SHP77 (cell line): ENCODE measurements around the gene SLC29A4.
"Not testable (repeated sequence)": the region's sequence is repeated elsewhere in the genome, so short reads cannot be mapped to it uniquely, and the experiment has no call there.

Source experiments
- DNase-seq, 2 experiments: peaks; one replicate each; lab custom pipeline; 2025; lab: John Stamatoyannopoulos, UW

Gene SLC29A4

DNA sequence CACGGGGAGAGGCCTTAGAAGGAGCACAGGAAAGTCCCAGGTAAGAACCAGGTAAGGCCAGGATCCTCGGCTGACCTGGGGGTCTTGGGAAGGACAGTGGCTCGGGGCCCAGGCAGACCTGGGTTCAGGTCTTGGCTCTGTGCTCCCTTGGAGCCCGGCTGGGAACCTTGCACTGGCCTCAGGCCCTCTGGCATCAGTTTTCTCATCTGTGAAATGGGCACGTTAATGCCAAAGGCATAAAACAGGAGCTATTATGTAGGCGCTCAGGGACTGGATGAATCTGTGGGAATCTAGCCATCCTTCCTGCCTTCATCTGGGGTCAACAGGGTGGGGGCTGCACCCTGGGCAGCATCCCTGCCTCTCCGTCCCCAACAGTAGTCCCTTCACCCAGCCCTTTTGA, 8.3 kb upstream of the SLC29A4 start:
- DNase-seq: no peak

DNA sequence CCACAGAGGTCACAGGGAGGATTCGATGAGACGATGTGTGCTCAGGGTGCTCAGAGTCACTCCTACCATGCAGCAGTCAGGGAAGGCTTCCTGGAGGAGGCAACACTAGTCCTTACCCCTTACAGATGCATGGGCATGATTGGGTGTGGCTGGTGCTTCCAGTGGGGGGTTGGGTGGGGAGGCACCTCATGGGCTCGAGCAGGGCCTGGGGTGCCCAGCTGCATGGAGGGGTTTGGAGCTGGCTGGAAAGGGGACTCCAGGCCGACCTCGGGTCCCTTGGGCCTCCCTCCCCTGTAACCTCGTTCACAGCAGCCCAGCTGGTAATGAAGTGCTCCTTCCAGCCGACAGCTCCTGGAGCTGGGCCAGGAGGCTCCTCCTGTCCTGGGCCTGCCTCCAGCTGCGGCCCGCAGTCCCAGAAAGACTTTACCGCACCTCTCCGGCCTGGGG, 7.7 kb upstream of the SLC29A4 start:
- DNase-seq: peak; percentile 31 to 45

DNA sequence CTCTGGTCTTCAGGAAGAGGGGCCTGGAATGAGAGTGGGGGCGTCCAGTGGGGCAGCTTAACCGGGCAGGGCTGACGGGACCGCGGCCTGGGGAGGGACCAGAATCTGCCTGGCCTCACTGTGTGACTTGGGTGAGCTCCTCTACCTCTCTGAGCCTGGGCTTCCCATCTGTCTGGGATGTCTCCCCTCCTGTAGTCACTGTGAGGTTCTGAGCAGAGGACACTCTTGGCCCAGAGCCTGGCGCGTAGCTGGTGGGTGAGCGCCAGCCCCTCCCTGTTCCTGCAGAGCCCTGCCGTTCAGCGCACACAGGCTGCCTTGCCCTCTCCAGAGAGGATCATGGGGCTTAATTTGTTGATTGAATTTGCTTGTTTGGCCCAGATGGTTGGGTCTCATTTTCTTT, 7.2 kb upstream of the SLC29A4 start:
- peak; percentile 26 to 51 for DNase-seq

DNA sequence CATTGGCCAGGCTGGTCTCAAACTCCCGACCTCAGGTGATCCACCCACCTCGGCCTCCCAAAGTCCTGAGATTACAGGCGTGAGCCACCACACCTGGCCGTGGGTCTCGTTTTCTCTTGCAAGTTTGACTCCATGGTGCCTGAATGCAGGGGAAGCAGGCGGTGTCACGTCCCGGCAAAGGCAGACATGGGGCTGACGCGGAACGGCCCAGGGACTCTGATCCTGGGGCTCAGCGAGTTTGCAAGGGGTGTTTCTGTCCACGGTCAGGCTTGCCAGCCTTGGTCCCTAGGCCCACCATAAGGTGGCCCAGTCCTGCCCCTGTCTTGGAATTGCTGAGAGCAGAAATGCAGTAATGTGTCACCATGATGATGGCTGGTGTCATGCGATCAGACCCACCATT, 6.6 kb upstream of the SLC29A4 start:
- DNase-seq: not testable (repeated sequence)

DNA sequence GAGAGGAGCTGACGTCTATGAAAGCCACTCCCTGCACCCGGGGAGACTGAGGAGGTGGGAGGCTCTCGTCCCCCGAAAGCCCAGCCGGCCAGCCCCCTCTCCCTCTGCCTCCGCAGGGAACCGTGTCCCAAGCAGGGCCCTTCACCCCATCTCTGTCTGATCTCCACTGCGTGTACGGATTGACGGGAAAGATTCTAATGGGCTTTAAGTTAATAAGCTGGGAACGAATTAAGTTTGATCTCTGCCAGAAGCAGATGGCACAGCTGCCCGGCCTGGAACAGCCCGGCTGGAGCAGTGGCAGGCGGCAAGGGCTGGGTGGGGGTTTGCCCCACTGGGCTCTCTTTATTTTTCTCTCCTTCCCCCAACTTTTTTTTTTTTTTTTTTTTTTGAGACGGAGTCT, 6.1 kb upstream of the SLC29A4 start:
- no peak for DNase-seq

DNA sequence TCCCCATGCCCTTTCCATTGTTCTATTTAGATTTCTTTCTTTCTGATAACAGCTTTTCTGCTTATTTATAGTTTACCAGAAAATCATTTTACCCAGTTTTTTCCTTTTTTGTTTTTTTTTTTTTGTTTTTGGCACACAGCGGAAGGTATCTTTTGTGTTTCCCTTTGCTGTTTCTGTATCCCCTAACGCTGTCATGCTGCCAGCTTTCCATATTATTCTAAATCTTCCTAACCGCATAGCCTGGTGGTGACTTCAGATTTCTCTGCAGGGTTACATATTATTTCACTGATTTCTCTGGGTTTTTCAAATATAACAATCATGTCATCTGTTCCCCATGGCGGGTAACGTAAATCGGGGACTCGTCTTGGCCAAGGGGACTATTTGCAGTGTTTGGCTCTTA, 4.0 kb upstream of the SLC29A4 start:
- DNase-seq: no peak

DNA sequence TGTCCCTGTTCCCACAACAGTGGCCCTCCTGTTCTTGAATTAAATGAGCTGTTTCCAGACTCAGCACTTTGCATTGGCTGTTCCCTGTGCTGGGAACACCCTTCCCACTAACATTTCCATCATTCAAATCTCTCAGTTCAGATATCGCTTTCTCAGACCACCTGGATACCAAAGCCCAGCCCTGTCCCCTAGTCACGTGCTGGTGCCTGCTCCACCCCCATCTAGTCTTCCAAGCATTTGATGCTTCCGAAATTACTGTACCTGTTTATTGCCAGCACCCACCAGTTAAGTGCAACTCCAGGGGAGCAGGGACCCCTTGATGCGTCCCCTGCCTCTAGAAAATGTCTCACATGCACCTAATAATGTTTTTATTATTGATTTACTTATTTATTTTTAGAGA, 3.0 kb upstream of the SLC29A4 start:
- no peak for DNase-seq

DNA sequence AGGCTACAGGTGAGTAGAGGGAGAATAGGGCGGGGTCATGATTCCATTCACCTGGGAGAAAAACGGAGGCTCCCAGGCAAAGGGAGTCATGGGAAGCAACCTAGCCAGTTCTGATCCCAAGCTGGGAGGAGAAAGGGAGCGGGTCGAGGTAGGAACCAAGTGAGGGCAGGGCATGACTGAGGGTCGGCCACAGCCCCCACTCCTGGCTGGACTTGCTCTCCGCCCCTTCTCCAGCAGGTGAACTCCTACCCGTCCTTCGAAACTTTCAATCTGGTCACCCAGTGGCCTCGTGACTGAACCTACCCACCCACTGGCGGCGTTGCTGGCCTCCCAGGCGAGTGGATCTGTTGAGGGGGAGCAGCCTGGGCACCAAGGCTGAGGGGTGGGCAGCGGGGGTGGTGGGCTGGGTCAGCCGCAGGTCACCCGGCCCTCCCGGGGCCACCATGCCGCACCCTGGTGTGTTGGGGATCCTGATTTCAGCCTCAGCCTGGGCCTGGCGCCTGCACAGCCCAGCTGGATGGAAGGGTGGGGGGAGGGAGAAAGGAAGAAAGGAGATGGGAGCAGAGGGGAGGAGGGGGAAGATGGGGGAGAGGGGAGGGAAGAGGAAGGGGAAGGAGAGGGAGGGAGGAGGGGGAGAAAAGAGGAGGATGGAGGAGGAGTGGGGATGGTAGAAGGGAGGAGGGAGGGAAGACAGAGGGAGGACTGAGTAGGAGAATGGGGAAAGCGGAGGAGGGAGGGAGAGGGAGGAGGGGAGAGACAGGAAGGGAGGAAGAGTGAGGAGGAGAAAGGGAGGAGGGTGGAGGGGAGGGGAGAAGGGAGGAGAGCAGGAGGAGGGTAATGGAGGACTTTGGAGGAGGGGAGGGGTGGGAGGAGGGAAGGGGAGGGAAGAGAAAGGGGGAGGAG, 894 bp upstream of the SLC29A4 start:
- not testable (repeated sequence) for DNase-seq

DNA sequence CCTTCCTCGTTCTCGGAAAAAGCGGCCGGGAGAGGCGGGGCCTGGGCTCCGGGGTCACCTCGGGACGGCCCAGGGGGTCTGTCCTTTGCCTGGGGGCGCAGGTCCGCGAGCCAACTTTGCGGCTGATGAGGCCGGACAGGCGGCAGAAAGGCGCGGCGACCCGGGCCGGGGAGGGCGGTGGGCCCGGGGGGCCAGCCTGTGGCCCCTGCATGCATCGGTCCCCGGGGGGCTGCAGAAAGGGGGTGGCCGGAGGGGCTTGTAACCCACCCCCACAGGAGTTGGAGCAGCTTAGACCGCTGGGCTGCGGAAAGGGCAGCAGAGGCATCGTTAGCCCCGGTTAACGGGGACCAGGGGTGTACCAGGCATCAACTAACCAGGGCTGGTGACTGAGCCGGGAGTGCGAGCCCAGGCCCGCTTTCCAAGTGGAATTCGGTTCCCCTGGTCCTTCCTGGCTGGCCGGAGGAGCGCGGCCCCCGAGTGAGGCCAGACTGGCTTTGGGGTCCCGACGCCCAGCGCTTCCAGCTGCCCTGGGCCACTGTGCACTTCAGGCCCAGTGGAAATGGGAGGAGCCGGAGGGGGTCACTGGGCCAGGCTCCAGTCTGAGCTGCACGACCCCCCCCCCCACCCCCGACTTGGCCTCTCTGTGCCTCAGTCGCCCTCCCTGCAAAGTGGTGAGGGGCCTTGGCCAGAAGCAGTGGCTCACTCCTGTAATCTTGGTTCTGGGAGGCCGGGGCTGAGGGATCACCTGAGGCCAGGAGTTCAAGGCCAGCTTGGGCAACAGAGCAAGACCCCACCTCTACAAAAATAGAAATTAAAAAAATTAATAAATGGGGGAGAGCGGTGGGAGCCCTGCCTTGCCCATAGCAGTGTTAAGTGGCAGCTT, 919 bp downstream of the SLC29A4 start:
- no peak for DNase-seq

DNA sequence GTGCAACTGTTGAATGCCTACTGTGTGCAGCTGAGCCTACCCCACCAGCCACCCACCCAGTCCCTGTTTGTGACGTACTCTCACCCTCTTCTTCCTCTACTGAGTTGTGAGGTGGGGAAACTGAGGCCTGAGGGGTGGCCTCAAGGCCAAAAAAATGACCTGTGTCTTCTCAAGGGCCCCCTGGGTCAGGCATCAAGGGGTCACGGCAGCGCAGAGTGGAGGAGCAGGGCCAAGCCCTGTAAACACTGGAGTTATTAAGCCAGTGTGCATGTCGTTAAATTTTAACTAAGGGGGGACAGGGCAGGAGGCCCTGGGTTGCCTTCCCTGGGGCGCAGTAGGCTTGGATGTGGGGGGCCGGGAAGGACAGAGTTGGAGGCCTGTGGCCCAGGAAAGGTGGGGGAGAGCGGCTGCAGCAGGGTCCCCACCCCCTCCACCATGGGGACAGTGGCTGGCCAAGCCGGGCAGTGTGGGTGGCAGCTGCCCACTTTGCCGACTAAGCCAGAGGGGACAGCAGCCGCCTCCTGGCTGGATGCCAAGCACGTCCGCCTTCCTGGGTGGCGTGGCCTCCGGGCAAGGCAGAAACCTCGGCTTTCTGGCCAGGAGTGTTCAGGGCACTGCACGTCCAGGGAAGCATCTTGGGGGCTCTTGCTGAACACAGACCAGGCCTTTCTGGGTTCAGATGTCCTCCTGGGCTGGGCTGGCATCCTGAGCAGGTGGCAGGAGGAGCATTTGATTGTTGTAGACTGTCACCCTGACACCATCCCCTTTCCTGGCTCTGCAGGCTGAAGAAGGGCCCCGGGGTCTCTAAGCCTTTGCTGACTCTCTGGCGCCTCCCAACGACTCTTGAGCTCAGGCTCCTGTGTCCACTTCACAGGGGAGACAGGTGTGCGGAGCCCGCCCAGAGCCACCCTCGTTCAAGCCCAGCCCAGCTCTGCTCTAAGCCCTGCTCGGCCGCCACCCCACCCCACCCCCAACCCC, 1.9 kb downstream of the SLC29A4 start:
- peak; percentile 98 for DNase-seq

DNA sequence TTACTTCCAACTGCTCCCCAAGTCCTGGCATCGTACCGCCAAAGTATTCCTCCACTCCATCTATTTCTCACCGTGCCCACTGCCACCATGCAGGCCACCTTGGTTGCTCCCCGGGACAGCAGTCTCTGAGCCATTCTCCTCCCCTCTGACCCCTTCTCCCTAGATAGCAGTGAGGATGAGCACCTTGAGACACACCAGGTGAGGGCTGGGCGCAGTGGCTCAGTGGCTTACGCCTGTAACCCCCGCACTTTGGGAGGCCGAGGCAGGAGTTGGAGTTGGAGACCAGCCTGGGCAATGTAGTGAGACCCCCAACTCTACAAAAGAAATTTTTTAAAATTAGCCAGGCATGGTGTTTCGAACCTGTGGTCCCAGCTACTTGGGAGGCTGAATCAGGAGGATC, 4.2 kb downstream of the SLC29A4 start:
- DNase-seq: no peak

DNA sequence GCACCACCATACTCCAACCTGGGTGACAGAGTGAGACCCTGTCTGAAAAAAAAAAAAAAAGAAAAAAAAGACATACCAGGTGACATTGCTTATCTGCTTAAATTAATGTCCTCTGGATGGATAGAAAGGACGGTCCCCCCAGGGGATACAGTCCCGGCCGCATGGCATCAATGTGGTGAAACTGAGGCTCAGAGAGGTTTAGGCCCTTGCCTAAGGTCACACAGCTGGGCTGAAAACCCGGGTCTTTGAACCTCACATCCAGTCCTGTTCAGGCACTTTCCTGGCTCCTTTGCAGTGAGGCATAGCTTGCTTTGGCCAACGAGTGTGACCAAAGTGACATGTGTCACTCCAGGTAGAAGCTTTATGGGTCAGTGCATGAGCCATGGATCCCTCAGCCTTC, 4.6 kb downstream of the SLC29A4 start:
- DNase-seq: not testable (repeated sequence)

DNA sequence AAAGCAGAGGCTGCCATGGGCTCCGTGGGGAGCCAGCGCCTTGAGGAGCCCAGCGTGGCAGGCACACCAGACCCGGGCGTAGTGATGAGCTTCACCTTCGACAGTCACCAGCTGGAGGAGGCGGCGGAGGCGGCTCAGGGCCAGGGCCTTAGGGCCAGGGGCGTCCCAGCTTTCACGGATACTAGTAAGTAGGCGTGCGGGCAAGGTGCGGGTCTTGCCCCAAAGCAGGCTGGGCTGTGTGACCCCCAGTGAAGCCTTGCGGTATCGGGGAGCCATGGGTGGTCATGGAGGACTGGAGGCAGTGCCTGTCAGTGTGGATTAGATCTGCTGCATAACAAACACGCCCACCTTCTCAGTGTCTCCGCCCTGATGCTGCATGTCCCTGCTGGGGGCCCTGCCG, 5.1 kb downstream of the SLC29A4 start:
- DNase-seq: no peak

DNA sequence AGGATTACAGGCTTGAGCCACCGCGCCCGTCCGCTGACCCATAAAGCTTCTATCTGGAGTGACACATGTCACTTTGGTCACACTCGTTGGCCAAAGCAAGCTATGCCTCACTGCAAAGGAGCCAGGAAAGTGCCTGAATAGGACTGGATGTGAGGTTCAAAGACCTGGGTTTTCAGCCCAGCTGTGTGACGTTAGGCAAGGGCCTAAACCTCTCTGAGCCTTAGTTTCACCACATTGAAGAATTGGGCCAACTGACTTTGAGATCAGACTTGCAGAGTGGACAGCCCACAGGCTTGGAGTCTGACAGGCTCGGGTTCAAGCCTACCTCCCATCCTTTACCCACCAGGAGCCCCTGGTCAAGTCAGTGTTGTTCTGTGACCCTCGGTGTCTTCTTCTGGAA, 5.8 kb downstream of the SLC29A4 start:
- not testable (repeated sequence) for DNase-seq

DNA sequence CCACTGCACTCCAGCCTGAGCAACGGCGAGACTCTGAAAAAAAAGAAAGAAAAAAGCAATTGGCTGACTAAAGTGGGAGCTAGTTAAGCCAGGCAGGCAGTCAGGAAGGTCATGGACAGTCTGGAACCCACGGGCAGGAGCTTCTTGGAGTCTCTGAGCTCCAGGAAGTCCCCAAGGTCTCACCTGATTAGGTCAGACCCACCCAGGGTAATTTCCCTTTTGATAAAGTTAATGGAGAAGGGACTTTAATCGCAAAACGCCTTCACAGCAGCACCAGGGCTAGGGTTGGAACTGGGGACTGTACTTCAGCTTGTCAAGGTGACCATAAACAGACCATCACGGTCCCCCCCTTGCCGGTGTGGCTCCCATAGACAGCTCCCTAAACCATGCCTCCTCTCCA, 6.6 kb downstream of the SLC29A4 start:
- DNase-seq: no peak

DNA sequence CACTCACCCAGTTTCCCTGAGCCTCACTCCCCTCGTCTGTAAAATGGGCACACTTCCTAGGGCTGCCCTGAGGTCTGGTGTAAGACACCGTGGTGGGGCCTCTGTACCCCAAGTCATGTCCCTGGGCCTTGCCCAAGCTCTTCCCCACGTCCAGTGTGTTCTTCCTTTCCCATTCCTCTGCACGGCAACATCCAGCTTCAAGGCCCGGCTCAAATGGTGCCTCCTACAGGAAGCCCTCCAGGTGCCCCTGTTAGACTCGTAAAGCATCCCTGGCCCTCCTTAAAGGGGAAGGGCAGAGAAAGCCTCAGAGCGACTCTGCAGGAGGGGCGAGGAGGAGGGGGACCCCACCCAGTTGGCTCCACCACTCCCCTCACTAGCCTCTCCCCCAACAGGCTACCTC, 8.6 kb downstream of the SLC29A4 start:
- DNase-seq: no peak

DNA sequence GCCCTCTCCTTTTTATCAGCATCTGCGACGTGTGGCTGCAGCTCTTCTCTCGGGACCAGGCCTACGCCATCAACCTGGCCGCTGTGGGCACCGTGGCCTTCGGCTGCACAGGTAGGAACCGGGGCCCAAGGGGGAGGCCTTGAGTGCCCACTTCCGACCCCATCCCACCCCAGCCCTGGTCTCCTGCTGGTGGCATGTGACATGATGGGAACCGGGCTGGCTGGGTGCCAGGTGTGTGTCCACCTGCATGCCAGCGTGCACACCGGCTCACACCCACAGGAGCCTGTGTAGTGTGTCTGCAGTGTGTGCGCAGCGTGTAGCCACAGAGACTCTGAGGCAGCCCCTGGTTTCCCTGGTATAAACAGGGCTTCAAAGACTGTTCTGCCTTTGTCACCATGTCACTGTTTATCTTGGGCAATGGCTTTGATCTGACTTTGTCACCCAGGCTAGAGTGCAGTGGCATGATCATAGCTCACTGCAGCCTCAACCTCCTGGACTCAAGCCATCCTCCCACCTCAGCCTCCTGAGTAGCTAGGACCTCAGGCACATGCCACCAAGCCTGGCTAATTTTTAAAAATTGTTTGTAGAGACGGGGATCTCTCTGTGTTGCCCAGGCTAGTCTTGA, 9.1 kb downstream of the SLC29A4 start:
- not testable (repeated sequence) for DNase-seq

DNA sequence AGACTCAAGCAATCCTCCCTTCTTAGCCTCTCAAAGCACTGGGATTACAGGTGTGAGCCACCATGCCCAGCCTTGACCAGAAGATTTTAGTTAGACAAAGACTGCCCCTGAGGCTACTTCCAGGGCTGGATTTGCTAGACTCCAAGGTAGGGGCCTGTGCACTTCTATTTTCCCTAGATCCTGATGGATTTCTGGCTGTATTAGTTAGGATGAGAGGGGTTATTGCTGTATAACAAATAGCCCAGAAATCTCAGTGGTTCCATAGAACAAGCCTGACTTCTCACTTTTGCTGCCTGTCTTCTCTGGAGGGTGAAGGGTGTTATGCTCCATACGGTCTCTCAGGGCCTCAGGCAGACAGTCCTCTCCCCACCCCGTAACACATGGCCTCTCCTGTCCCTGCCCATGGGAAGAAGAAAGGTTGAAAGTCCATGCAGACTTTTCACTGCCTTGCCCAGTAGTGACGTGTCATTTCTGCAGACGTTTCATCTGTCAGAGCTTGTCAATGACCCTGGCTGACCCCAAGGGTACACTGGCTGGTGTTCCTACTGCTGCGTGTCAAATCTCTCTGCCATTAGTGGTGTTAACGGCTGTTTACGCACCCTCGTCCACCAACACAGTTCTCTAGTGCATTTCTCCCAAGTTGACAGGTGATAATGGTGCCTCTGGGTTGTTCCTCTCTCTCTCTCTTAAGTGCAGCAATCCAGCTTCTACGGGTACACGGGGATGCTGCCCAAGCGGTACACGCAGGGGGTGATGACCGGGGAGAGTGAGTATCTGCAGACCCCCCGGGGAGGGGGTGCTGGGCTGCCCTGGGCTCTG, 11.6 kb downstream of the SLC29A4 start:
- no peak for DNase-seq

DNA sequence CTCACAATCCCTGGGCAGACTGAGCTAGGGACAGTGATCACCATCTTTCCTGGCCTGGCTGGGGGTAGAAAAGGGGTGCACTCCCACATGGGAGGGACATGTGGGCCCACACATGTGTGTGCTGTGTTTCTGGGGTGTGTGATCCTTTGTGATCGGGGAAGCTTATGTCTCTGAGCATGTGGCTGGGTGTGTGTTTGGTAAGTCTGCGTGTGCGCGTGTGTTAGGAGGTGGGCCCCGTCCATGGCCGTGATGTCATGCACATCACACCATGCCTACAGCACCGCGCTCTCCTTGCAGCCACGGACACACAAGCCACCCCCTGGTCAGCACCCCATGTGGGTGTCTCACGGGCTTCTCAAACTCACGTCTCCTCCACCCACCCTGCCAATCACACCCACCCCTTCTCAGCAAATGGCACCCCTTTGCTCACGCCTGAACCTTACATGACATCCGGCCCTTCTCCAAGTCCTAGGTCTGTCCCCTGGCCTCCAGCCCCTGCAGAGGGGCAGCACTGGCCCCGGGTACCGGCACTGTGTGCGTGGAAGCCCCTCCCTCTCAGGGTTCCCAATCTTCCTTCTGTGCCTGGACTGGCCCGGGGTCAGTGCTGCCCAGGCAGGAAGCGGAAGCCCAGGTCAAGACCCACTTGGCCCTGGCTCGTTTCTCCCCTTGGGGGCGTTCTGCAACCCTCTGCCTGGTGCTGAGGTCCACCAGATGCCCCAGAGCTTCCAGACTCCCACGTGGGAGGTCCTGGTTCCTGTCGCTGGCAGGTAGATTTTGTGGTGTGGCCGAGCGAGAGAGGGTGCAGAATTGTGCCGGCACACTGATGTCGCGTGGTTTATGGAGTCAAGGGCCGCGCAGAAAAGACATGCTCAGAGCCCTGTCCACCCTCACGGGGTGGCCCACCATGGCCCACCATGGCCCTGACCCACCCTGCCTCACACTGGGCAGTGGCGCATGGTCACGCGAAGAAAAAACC, 12.6 kb downstream of the SLC29A4 start:
- no peak for DNase-seq
